Measurements from ENCODE around the gene MTX3.

Gene MTX3

DNA sequence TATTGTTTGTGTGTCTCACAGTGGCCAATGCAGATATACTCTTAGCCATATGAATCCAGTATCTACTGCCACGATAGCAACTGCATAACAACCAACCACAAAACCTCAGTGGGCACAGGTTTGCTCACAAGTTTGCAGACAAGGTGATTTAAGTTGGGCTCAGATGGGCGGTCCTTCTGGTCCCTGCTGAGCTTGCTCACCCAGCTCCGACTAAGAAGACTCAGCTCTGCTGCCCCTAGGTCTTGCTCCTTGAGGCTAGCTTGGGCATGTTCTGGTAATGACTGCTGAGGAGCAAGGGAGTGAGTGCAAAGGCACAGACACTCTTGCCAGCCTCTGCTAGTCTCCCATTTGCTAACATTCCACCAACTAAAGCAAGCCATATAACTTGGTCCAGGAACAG lies 52.6 kb downstream of the MTX3 start:
- Mint-ChIP-seq H3K9me3 (no peaks in the 10 kb centered on the region), H3K4me3 (no peak overlapping the region), H3K27ac (no peak overlapping the region), H3K4me1 (ENCODE audit: low read depth in 2 of 2) (no peaks in the 10 kb centered on the region), H3K36me3 (ENCODE audit: insufficient read depth) (no peaks in the 10 kb centered on the region), H3K27me3 (peaks cover 0 to 7% of the 10 kb centered on the region in 2 donors)
- DNase-seq (no peak), ATAC-seq (replicated peaks) (peak; percentile 26)

DNA sequence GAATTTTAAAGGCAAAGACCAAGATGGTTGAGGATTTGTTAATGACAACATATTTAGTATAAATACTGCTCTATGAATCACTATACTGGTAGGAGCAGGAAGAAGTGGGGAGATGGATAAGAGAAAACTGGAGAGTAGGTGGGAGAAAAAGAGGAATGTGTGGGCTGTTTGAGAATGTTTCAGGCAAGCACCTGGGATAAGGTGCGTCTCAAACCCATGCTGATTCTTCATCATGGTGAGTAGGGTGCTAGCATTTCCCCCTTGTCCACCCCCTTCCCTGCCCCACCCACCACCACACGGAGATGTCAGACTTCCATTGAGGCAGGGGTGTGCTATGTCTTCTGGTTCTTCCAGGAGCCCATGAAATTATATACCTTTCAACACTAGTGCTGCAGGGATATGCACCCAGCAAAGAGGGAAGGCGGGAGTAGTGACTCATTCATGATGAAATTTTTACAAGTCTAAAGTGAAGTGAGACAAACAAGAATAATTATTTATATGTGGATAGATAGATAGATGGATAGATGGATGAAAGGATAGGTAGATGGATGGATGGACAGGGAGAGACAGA lies 54.3 kb downstream of the MTX3 start:
- DNase-seq (no peak), ATAC-seq (replicated peaks) (no peak)
- H3K4me1 Mint-ChIP-seq (ENCODE audit: low read depth in 2 of 2): no peaks in the 10 kb centered on the region
- no peaks in the 10 kb centered on the region for H3K36me3 Mint-ChIP-seq (ENCODE audit: insufficient read depth)
- H3K9me3 Mint-ChIP-seq: no peaks in the 10 kb centered on the region
- no peaks in the 10 kb centered on the region for H3K27me3 Mint-ChIP-seq
- H3K4me3 Mint-ChIP-seq: no peak overlapping the region
- H3K27ac Mint-ChIP-seq: no peak overlapping the region

DNA sequence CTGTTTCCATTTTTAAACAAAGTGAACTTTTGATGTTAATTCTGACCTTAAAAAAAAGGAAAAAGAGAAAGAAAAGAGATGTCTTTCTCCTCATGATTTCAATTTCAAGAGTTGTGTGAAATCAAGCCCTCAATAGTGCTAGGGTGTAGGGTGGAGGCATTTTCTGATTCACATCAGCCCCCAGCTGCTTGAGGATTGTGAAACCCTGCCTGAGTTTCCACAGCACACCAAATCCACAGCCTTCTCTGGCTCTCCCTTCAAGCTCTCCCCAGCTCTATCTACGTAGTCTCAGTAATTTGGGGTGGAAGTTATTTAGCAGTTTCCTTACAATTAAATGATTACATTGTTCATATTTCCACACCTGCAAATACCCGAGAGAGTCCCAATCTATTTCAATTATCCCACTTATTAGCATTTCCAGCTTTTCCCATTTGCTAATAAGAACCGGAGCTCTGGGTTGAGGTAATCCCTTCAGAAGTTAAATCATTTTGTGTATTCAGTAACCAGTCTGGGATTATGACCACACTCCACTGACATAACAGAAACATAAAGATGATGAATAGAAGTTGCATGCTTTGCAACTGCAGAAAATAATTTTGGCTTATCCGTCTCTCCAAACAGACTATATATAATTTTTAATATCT lies 54.9 kb downstream of the MTX3 start:
- Mint-ChIP-seq H3K9me3 (no peaks in the 10 kb centered on the region), H3K36me3 (ENCODE audit: insufficient read depth) (no peaks in the 10 kb centered on the region), H3K27ac (no peak overlapping the region), H3K4me1 (ENCODE audit: low read depth in 2 of 2) (no peaks in the 10 kb centered on the region), H3K27me3 (no peaks in the 10 kb centered on the region), H3K4me3 (no peak overlapping the region)
- ATAC-seq (replicated peaks): no peak
- no peak for DNase-seq

DNA sequence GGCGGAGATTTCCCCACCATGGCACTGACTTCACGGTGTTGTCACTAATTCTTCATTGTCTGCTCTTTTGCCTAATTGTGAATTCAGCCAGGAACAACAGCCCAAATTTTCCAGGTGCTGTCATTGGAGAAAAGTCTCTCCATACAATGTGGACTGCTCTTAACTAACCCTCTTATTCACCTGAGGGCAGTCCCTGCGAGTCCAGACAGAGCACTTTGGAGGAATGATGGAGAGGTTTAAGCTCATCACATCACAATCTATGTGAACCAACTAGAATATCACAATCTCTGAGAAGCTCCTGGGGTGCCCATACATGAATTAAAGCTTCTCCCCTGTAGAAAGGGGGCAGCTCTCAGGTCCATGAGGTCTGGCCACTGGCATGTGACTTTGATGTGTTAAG lies 56.4 kb downstream of the MTX3 start:
- H3K27ac Mint-ChIP-seq: no peak overlapping the region
- no peak for ATAC-seq (replicated peaks)

DNA sequence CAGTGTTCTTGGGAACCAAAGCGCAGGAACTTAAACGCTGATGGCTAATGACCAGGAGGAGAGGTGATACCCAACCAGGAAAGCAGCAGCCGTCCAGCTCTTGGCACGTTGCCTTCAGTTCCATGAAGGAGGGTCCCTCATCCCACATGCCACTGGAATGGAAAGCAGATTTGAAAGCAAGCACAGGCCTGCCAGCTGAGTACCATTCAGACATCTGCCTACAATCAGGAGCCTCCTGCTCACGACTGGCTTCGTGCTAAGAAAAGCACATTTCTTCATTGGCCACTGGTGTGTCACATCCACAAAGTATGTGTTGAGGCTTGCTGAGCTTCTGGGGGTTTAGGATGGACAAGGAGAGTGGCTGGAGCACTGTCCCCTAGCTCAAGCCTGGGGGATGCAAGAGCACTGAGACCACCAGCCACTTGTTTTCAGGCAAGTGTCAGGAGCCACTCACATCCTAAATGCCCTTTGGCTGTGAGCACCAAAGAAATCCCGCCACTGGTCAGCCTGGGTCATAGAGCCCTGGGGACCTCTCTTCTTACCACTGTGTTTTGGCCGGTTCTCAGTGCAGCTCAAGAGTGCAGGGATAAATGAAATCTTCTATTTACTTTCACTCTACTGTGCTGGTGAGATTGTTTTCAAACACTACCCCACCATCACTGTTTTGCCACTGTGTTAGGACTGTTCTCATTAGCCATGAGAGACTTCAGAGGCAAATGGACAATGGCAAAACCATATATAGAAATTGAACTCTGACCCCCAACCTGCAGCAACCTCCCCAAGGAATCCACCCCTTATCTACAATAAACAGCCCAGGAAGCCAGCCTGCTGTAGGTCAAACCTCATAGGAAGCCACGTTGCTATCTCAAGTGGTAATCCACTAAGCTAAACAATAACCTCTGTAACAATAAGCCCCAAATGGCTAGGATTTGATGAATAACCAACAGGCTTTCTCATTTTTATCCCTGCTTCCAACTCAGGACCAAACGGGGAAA lies 58.3 kb downstream of the MTX3 start:
- no peak for DNase-seq
- Mint-ChIP-seq H3K4me1 (ENCODE audit: low read depth in 2 of 2) (no peaks in the 10 kb centered on the region), H3K9me3 (no peaks in the 10 kb centered on the region), H3K27me3 (no peaks in the 10 kb centered on the region), H3K4me3 (no peak overlapping the region), H3K27ac (no peak overlapping the region), H3K36me3 (ENCODE audit: insufficient read depth) (no peaks in the 10 kb centered on the region)
- no peak for ATAC-seq (replicated peaks)

More for the DNA sequence above, 56.4 kb downstream of the MTX3 start:
- no peak for DNase-seq
- Mint-ChIP-seq H3K4me1 (ENCODE audit: low read depth in 2 of 2) (no peaks in the 10 kb centered on the region), H3K27me3 (no peaks in the 10 kb centered on the region), H3K36me3 (ENCODE audit: insufficient read depth) (no peaks in the 10 kb centered on the region), H3K9me3 (no peaks in the 10 kb centered on the region), H3K4me3 (no peak overlapping the region)

DNA sequence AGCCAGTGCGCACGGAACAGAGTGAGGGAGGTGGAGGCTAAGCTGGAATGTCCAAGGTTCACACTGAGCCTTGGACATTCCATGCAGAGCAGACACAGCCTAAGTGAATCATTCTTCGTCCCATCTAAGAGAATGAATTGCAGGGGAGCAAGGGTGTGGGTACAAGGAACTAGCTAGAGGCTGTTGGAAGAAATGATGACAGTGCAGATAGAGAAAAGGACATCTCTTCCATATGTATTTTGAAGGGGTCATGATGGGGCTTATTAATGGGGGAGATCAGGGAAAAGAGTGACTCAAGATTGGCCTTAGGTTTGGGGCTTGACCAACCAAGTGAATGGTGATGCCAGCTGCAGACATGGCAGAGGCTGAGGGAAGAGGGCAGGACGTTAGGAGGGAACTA lies 59.2 kb downstream of the MTX3 start:
- H3K36me3 Mint-ChIP-seq (ENCODE audit: insufficient read depth): no peaks in the 10 kb centered on the region
- H3K27ac Mint-ChIP-seq: no peak overlapping the region
- no peaks in the 10 kb centered on the region for H3K9me3 Mint-ChIP-seq

DNA sequence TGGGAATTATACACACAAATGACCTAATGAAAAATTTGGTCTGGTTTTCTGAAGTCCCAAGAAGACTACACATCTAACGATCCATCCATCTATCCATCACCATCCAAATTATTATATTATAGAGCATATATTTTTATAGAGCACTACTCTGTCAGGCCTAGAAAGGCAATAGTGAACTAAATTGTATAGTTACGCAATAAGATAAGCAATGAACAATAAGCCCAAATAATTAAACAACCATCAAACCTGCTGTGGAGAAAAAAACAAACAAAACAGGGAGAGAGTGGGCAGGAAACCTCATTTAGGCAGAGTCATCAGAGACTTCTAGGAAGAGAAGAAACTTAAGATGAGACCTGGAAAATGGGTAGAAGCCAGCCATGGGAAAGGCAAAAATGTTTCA lies 59.7 kb downstream of the MTX3 start:
- no peak overlapping the region for H3K27ac Mint-ChIP-seq
- DNase-seq (no peak), ATAC-seq (replicated peaks) (no peak)
- H3K4me3 Mint-ChIP-seq: no peak overlapping the region
- H3K36me3 Mint-ChIP-seq (ENCODE audit: insufficient read depth): no peaks in the 10 kb centered on the region
- H3K4me1 Mint-ChIP-seq (ENCODE audit: low read depth in 2 of 2): no peaks in the 10 kb centered on the region
- H3K9me3 Mint-ChIP-seq: no peaks in the 10 kb centered on the region
- peaks cover 6 to 11% of the 10 kb centered on the region in 2 donors for H3K27me3 Mint-ChIP-seq

More for the DNA sequence above, 59.2 kb downstream of the MTX3 start:
- peaks cover 1 to 6% of the 10 kb centered on the region in 2 donors for H3K27me3 Mint-ChIP-seq
- H3K4me1 Mint-ChIP-seq (ENCODE audit: low read depth in 2 of 2): no peaks in the 10 kb centered on the region
- no peak for ATAC-seq (replicated peaks)
- H3K4me3 Mint-ChIP-seq: no peak overlapping the region
- DNase-seq: no peak

DNA sequence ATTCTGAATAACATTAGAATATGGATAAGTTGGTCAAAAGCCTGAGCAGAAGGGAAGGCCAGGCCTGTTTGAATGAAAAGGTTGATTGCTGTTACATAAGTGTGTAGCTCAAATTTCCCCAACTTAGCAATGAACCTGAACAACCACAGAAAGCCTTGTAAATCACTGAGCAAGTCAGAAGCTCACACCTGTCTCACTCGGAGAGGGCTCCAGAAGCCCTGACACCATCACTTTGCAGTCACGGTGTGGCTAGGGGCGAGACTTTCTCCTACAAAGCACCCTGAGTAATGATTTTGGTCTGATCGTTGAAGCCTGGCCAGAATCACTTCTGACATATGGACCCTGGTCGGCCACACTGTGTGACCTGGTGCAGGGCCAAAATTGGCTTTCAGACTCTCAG lies 62.0 kb downstream of the MTX3 start:
- ATAC-seq (replicated peaks): no peak
- H3K9me3 Mint-ChIP-seq: no peaks in the 10 kb centered on the region
- H3K4me1 Mint-ChIP-seq (ENCODE audit: low read depth in 2 of 2): no peaks in the 10 kb centered on the region

More for the DNA sequence above, 62.0 kb downstream of the MTX3 start:
- Mint-ChIP-seq H3K36me3 (ENCODE audit: insufficient read depth) (no peaks in the 10 kb centered on the region), H3K4me3 (no peak overlapping the region), H3K27ac (no peak overlapping the region), H3K27me3 (peaks cover 17 to 18% of the 10 kb centered on the region in 2 donors)
- no peak for DNase-seq

All from effector memory CD8-positive, alpha-beta T cell (primary cell).